Right ventricle myocardium superior (tissue), 1 donor: ENCODE data around the gene MYO1A. TPM values are rescaled to one million over a fixed set of nuclear protein-coding genes. Genes with fewer than 3 reads are reported as not detected.
"Not testable (repeated sequence)": the region's sequence is repeated elsewhere in the genome, so short reads cannot be mapped to it uniquely, and the experiment has no call there.

Experiments used
- ATAC-seq: fragments of 200-7000 bp; cut with Tn5 transposase; one replicate; pipeline ENCODE4 v1.9.1; 2020; ENCODE audit warnings: mild to moderate bottlenecking; ENCODE audit not compliant: poor library complexity
- DNase-seq: peaks from one replicate; pipeline ENCODE4 v3.0.0-alpha.2; 2020
- intact Hi-C: fragments of 100-400 bp; cut with DNase I; formaldehyde crosslinking; loops from one replicate; pipeline ENCODE4 v1.11.2; 2022
- total RNA-seq: library from RNA; stranded (reverse); fragmentation: NEBNext Ultra II Directional; extraction: Animal tissue kit (Norgen Biotek cat#: 25700); gene quantifications from one replicate; pipeline ENCODE4 v1.2.1, GENCODE V29; 2021
- donor health status: DM: no; HTN: yes; CAD: no; lungs with severe emphysema.

MYO1A gene
- total RNA-seq, 1 donor from 2014 or later: 0.08 TPM

- ATAC-seq: no peak
- intact Hi-C loops: no loop called here
- DNase-seq: no peak
Observed at GRCh38 chr12:57055824-57056223, 5.9 kb upstream of the MYO1A start.

GRCh38 chr12:57053901-57054300 is 4.0 kb upstream of the MYO1A start:
- DNase-seq, intact Hi-C loops, ATAC-seq: not testable (repeated sequence)

- DNase-seq, ATAC-seq, intact Hi-C loops: not testable (repeated sequence)
Observed at GRCh38 chr12:57053146-57053545, 3.2 kb upstream of the MYO1A start.

- intact Hi-C loops: no loop called here
Observed at GRCh38 chr12:57051011-57051410, 1.1 kb upstream of the MYO1A start.

GRCh38 chr12:57049119-57049446 is 846 bp downstream of the MYO1A start:
- ATAC-seq (no peak), DNase-seq (no peak)
- intact Hi-C loops: no loop called here

More at GRCh38 chr12:57051011-57051410, 1.1 kb upstream of the MYO1A start:
- ATAC-seq (no peak), DNase-seq (no peak)

GRCh38 chr12:57048423-57049118 is 1.4 kb downstream of the MYO1A start:
- intact Hi-C loops: no loop called here
- ATAC-seq: no peak
- no peak for DNase-seq

- DNase-seq (no peak), ATAC-seq (no peak)
- intact Hi-C loops: no loop called here
Observed at GRCh38 chr12:57047981-57048380, 1.9 kb downstream of the MYO1A start.

GRCh38 chr12:57046947-57047890 is 2.7 kb downstream of the MYO1A start:
- intact Hi-C loops: no loop called here
- ATAC-seq (peak; percentile 52), DNase-seq (no peak)

- peak; percentile 26 for ATAC-seq
- intact Hi-C loops: no loop called here
- DNase-seq: no peak
Observed at GRCh38 chr12:57046086-57046791, 3.7 kb downstream of the MYO1A start.

- intact Hi-C loops: no loop called here
- ATAC-seq (no peak), DNase-seq (no peak)
Observed at GRCh38 chr12:57044889-57045288, 5.0 kb downstream of the MYO1A start.

- intact Hi-C loops: no loop called here
- ATAC-seq: no peak
- DNase-seq: no peak
Observed at GRCh38 chr12:57044468-57044867, 5.5 kb downstream of the MYO1A start.

GRCh38 chr12:57042695-57043094 is 7.2 kb downstream of the MYO1A start:
- no peak for DNase-seq
- ATAC-seq: no peak
- intact Hi-C loops: no loop called here

- intact Hi-C loops: no loop called here
- ATAC-seq (no peak), DNase-seq (no peak)
Observed at GRCh38 chr12:57040750-57041149, 9.2 kb downstream of the MYO1A start.

- intact Hi-C loops: no loop called here
- no peak for DNase-seq
- ATAC-seq: no peak
Observed at GRCh38 chr12:57040211-57040610, 9.7 kb downstream of the MYO1A start.

- ATAC-seq (no peak), DNase-seq (no peak)
- intact Hi-C loops: no loop called here
Observed at GRCh38 chr12:57039016-57039798, 10.7 kb downstream of the MYO1A start.

GRCh38 chr12:57037264-57037663 is 12.7 kb downstream of the MYO1A start:
- no peak for ATAC-seq
- intact Hi-C loops: no loop called here

GRCh38 chr12:57033431-57033830 is 16.5 kb downstream of the MYO1A start:
- ATAC-seq (no peak), DNase-seq (no peak)
- intact Hi-C loops: no loop called here

More at GRCh38 chr12:57037264-57037663, 12.7 kb downstream of the MYO1A start:
- no peak for DNase-seq

- intact Hi-C loops: no loop called here
- ATAC-seq (no peak), DNase-seq (no peak)
Observed at GRCh38 chr12:57031789-57032188, 18.1 kb downstream of the MYO1A start.
